ENCODE data around the gene SNPH.

DNA sequence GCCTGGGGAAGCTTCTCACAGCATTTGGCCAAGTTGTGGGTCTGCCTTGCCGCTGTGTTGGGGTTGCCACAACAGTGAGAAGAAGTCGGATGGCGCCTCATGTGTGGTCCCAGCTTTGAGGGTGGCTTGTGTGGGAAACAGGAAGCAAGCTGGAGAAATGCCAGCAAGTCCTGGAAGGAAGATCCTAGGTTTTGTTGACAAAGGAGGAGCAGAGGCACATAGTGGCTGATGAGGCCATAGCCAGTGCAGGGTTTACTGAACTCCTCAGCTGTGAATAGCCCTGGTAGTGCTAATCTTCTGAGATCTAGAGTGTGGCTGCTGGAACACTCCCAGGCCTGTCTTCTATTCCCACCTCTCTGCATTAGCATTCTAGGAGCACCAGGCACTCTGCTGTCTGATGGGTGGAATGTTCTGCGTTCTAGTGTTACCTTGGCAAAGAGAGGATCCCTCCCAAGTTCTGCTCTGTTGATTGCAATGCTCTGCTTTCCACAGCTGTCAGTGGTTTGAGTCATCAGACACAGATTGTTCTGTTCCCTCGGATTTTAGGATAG, 25.2 kb downstream of the SNPH start:
- TF ChIP-seq, protein P1, sequence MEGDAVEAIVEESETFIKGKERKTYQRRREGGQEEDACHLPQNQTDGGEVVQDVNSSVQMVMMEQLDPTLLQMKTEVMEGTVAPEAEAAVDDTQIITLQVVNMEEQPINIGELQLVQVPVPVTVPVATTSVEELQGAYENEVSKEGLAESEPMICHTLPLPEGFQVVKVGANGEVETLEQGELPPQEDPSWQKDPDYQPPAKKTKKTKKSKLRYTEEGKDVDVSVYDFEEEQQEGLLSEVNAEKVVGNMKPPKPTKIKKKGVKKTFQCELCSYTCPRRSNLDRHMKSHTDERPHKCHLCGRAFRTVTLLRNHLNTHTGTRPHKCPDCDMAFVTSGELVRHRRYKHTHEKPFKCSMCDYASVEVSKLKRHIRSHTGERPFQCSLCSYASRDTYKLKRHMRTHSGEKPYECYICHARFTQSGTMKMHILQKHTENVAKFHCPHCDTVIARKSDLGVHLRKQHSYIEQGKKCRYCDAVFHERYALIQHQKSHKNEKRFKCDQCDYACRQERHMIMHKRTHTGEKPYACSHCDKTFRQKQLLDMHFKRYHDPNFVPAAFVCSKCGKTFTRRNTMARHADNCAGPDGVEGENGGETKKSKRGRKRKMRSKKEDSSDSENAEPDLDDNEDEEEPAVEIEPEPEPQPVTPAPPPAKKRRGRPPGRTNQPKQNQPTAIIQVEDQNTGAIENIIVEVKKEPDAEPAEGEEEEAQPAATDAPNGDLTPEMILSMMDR (IDR thresholded peaks at IDR 0.05; ENCODE audit: low read length), result no peak
- TF ChIP-seq EZH2 (optimal IDR thresholded peaks at IDR 0.05; ENCODE audit: low read depth, low read length) (no peak), EZH2phosphoT487 (IDR thresholded peaks at IDR 0.05; ENCODE audit: low read length) (no peak)
